GM18951 (cell line): ENCODE data around the gene CD164.
"Not testable (repeated sequence)": the region's sequence is repeated elsewhere in the genome, so short reads cannot be mapped to it uniquely, and the experiment has no call there.

ENCODE experiments used
- POLR2A ChIP-seq: IDR thresholded peaks from 4 replicates; pipeline ENCODE4 v1.6.1; 2011; ENCODE audit warnings: mild to moderate bottlenecking; ENCODE audit not compliant: insufficient read length, insufficient read depth; ENCODE audit errors: extremely low read depth
- in situ Hi-C: fragments of 300-500 bp; cut with MboI; formaldehyde crosslinking; loops from one replicate; pipeline ENCODE4 v1.12.0; 2022; ENCODE audit warnings: low sequenced_read_pairs, mixed read lengths, inconsistent platforms; ENCODE audit not compliant: unreplicated experiment

CD164 gene

DNA sequence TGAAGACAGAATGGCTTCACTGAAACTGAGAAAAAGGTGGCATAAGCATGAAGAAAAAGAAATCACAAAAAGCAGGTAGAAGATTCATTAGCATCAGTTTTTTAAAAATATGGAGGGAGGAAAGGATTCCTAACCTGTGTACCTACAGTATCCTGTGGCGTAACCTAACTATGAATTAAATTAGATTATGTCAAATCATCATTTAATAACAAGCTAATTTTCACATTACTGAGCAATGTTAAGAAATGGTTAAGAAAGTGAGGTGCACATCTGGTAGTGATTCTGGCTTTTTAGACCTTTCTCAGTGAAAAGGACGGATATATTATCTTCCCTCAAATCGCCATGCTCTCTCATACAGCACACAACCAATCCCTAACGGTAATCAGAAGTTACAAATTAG is 12.5 kb downstream of the CD164 start:
- TF ChIP-seq POLR2A, result no peak
- in situ Hi-C loops, result no loop called here

- in situ Hi-C loops, result not testable (repeated sequence)
Observed at GRCh38 chr6:109364382-109365078, 17.7 kb downstream of the CD164 start.

DNA sequence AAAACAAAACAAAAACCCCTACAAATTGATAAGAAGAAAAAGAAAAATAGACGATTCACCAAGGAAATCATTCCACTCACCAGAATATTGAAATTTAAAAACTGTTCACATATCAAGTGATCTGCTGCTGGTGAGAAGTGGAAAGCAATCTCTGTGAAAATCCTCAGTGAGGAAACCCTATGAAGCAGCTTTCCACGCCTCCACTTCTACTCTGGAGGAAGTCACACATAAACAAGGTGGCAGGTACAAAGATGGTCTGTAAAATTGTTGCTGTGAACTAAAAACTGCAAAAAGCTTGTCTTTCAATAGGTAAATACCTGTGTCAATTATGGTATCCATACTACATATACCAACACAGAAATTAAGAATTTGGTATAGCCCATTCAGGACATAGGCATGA is 18.5 kb downstream of the CD164 start:
- TF ChIP-seq POLR2A, result no peak
- in situ Hi-C loops, result no loop called here

DNA sequence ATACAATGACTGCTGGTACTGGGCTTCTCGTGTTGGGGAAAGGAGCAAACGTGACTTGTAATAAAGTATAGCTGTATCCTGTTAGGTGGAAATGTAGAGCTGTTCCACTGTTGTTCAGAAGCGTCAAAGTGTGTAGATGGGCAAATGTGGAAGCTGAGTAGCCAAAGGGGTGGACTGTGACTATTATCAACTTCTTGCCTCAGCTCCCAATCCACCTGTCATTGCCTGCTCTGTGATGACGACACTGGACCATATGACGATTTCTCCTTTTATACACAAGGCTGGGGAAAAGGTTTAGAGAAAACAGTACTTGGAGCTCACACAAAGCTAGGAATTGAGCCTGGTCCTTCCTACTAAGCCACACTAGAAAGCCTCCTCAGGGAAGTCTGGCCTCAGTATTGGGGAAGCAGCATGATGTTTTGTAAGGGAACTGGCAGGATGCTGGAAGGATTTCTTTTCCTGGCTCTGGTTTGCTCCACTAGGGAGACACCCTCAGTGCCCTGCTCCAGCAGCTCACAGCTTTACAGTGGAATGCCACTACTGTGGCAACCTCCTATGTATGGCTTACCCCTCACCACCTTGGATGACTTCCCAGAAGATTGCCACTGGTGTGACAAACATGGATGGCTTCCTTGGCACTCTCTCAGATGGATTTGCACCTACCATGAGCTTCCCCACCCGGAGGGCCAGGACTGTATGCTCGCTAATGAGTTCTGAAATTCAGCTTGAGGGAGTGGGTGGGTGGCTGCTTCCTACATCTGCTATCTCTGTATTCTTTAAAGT is 20.0 kb downstream of the CD164 start:
- in situ Hi-C loops, result no loop called here
- no peak for TF ChIP-seq POLR2A

- in situ Hi-C loops, result no loop called here
- TF ChIP-seq POLR2A, result no peak
Observed at GRCh38 chr6:109360791-109361190, 21.5 kb downstream of the CD164 start.

- no peak for TF ChIP-seq POLR2A
- in situ Hi-C loops, result no loop called here
Observed at GRCh38 chr6:109360281-109360680, 22.0 kb downstream of the CD164 start.

DNA sequence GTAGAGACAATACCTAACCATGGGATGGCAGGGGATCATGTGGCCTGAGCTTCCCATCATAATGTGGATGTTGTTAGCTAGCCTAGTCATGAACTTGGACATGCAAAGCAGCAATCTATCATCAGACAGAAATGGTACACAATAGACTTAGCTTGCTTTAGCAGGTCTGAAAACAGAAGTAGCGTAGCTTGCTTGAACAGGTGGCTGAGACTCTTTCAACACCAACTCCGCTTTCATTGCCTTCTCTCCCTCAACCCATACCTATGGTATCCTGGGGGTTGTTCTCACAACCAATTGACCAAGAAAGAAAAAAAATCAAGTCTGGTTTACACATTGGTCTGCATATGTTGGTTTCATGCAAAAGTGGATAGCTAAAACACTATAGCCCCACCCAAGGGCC is 23.0 kb downstream of the CD164 start:
- TF ChIP-seq POLR2A, result no peak
- in situ Hi-C loops, result no loop called here

DNA sequence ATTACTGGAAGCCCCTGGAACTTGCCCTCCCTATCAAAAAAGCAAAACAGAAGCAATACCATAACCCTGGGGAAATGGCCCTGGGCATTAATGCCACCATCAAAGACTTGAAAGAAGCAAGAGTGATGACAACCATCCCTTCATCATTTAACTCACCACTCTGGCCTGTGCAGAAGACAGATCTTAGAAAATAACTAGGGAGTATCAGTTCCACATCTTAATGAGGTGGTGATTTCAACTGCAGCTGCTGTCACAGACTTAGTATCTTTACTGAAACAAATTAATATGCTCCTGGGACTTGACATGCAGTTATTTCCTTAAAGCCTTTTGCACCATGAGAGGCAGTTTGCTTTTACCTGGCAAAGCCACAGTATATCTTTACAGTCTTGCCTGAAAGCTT is 24.1 kb downstream of the CD164 start:
- in situ Hi-C loops, result no loop called here
- TF ChIP-seq POLR2A, result no peak

GRCh38 chr6:109356237-109356636 is 26.0 kb downstream of the CD164 start:
- in situ Hi-C loops, result no loop called here

DNA sequence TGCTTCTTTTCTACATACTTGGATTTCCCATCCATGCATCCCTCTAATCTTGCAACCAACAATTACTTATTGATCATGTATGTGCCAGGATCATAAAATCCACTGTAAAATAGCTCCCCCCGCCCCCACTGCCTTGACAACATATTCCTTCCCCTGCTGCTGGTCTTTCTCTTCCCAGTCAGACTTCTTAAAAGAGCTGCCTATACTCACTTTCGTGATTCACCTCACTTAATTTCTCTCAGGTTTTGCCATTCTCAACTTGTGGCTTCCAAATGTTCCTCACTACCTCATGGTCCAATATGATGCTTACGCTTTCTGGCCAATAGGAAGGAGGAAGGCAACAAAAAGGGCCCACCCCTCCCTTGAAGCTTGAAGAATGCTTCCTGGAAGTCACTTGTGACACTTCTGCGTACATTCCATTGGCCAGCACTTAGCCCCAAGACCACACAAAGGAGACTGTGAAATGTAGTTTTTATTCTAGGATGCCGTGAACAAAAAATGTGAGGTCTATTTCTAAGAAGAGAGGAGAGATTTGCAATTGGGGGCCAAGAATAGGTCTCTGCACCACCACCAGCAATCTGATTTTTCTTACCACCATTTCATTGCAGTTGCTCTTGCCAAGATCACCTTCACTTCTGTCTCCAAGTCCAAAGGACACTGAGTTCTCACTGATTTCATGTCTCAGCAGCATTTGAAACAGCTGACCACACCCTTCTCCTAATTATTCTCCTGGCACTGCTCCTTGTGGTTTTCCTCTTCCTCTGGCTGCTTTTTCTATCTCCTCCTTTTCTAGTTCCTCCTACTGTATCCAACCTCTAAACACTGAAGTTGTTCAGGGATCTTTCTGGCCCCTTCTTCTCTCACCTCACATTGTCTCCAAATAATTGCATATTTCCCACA is 30.8 kb downstream of the CD164 start:
- in situ Hi-C loops, result no loop called here
- no peak for TF ChIP-seq POLR2A

More at GRCh38 chr6:109356237-109356636, 26.0 kb downstream of the CD164 start:
- no peak for TF ChIP-seq POLR2A

GRCh38 chr6:109349419-109349987 is 32.8 kb downstream of the CD164 start:
- in situ Hi-C loops, result no loop called here
- no peak for TF ChIP-seq POLR2A

DNA sequence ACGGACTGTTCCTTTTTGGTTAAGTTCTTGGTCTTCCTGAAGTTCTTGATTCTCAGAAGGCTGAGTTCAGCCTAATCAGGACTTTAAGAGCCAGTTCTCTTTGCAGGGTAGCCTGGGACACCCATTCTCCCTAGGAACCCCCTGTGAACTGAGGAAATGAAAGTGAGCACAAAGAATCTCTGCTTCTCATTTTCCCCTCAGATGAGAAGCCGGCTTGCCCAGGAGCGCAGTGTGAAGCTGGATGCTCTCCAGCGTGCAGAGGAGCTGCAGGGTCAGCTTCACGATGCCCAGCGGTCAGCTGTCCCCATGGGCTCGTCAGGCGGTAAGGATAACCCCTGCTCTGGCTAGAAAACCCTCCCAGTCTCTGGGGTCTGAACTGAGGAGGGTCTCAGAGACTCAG is 34.0 kb downstream of the CD164 start:
- in situ Hi-C loops, result no loop called here
- no peak for TF ChIP-seq POLR2A

DNA sequence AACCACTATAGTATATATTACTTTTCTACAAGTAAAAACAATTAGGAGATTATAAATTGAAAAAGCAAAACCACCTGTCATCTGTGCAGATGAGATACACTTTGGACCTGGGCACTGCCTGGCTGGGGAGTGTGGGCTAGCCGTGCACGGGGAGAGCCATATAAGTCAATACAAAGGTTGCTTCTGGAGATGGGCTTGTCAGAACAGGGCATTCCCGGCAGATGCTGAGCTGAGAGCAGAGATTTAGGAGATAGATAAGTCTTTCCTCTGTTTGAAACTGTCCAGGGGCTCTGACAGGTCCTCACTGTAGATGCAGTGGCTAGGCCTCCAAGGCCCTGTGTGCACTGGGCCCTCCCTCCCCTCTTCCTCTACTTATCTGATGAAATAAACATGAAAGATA is 34.5 kb downstream of the CD164 start:
- in situ Hi-C loops, result no loop called here
- TF ChIP-seq POLR2A, result no peak
